Endothelial cell of umbilical vein (primary cell): Measurements from ENCODE around the gene SLC7A6. TPM values are rescaled to one million over a fixed set of nuclear protein-coding genes. Genes with fewer than 3 reads are reported as not detected.
A peak's percentile ranks its signal among the peaks of the same experiment; 100 is the strongest.

Experiments
- BruUV-seq: library from RNA; stranded (reverse); fragments of 400-500 nt; replicated peaks from 2 replicates; lab custom pipeline; 2021; lab: Mats Ljungman, UMichigan
- CTCF ChIA-PET: fragments of 300-600, 350-600 bp; sonication (Branson Sonifier 250); formaldehyde crosslinking; loops from one replicate; lab custom pipeline; 2021; ENCODE audit warnings: antibody characterized with exemption, inconsistent platforms; lab: Charles Lee
- POLR2A ChIA-PET: fragments of 300-600, 350-600 bp; sonication (Branson Sonifier 250); formaldehyde crosslinking; loops from one replicate; lab custom pipeline; 2021; ENCODE audit warnings: antibody characterized with exemption, inconsistent platforms; lab: Charles Lee
- DNase-seq: peaks from one replicate; pipeline ENCODE4 v3.0.0-alpha.2; 2011; ENCODE audit warnings: low read depth, low spot score
- FAIRE-seq: peaks from 2 replicates; lab custom pipeline; 2011; peaks lifted over from hg19 to GRCh38; lab: Jason Lieb, UNC
- H2AFZ ChIP-seq: 2 replicates; pipeline ENCODE4 v1.6.0; 2012; ENCODE audit warnings: low read depth, low read length, control low read depth, inconsistent platforms
- H3K27ac ChIP-seq: 2 replicates; pipeline ENCODE4 v1.5.1; 2011; ENCODE audit warnings: low read depth, mild to moderate bottlenecking, control low read depth, low read length, moderate library complexity; ENCODE audit not compliant: insufficient read depth
- H3K27me3 ChIP-seq, 2 experiments: 2 replicates each; pipeline versions ENCODE4 v1.6.0 to v1.6.1; 2011; ENCODE audit warnings: low read length in 2 of 2, mixed read lengths in 1 of 2; ENCODE audit not compliant: control insufficient read depth in 2 of 2, insufficient read depth in 2 of 2
- H3K36me3 ChIP-seq, 2 experiments: 2 replicates in 1 of 2; 3 replicates in 1 of 2; pipeline ENCODE4 v1.5.1; 2011; ENCODE audit warnings: low read length in 2 of 2, mild to moderate bottlenecking in 1 of 2, moderate library complexity in 1 of 2; ENCODE audit not compliant: control insufficient read depth in 2 of 2, insufficient read depth in 2 of 2; ENCODE audit errors: extremely low read depth in 1 of 2
- H3K4me1 ChIP-seq: 3 replicates; pipeline ENCODE4 v1.5.1; 2011; ENCODE audit warnings: mild to moderate bottlenecking, low read length; ENCODE audit not compliant: control insufficient read depth, insufficient read depth; ENCODE audit errors: extremely low read depth
- H3K4me2 ChIP-seq: 2 replicates; pipeline ENCODE4 v1.6.1; 2011; ENCODE audit warnings: low read length, control low read depth, mixed read lengths; ENCODE audit not compliant: insufficient read depth
- H3K4me3 ChIP-seq, 3 experiments: fragments of 200-600 bp in 1 of 3; sonication (generic), shearing (Covaris generic) in 1 of 3; replicated peaks in 1 of 3; 2 replicates each; pipeline ENCODE4 v1.5.1; 2011 to 2016; ENCODE audit warnings: control low read depth in 3 of 3, low read length in 3 of 3, mild to moderate bottlenecking in 2 of 3, inconsistent platforms in 1 of 3, low read depth in 1 of 3, moderate library complexity in 1 of 3; ENCODE audit not compliant: insufficient read depth in 1 of 3
- H3K79me2 ChIP-seq: 2 replicates; pipeline ENCODE4 v1.6.0; 2012; ENCODE audit warnings: low read length, inconsistent platforms; ENCODE audit not compliant: control insufficient read depth, insufficient read depth
- H3K9ac ChIP-seq: replicated peaks from 2 replicates; pipeline ENCODE3; 2011; ENCODE audit warnings: low read length, control low read depth; ENCODE audit not compliant: insufficient read depth; ENCODE audit errors: extremely low read depth
- H3K9me1 ChIP-seq: replicated peaks from 3 replicates; pipeline ENCODE4 v1.6.0; 2011; ENCODE audit warnings: mild to moderate bottlenecking, low read length; ENCODE audit not compliant: control insufficient read depth, insufficient read depth; ENCODE audit errors: extremely low read depth
- H3K9me3 ChIP-seq: replicated peaks from 2 replicates; pipeline ENCODE4 v1.5.1; 2012; ENCODE audit warnings: low read length, inconsistent platforms; ENCODE audit not compliant: control insufficient read depth, insufficient read depth
- H4K20me1 ChIP-seq: replicated peaks from 2 replicates; pipeline ENCODE3; 2011; ENCODE audit warnings: mild to moderate bottlenecking, low read length; ENCODE audit not compliant: control insufficient read depth, insufficient read depth; ENCODE audit errors: extremely low read depth
- EZH2 ChIP-seq: IDR thresholded peaks from 2 replicates; pipeline ENCODE4 v1.6.1; 2012; ENCODE audit warnings: borderline replicate concordance, low read depth, mild to moderate bottlenecking, moderate library complexity, low read length, inconsistent platforms; ENCODE audit not compliant: severe bottlenecking
- GATA2 ChIP-seq: IDR thresholded peaks from 2 replicates; pipeline ENCODE4 v1.7.0; 2011; ENCODE audit warnings: low read depth, mild to moderate bottlenecking, moderate library complexity, mixed read lengths, low read length; ENCODE audit not compliant: insufficient read length, insufficient read depth
- JUN ChIP-seq: IDR thresholded peaks from 2 replicates; pipeline ENCODE4 v1.6.1; 2011; ENCODE audit warnings: borderline replicate concordance, low read depth; ENCODE audit not compliant: insufficient read length, insufficient read depth
- MYC ChIP-seq: IDR thresholded peaks from one replicate; pipeline ENCODE4 v1.6.1; 2011; ENCODE audit warnings: mild to moderate bottlenecking, low read depth, low read length
- POLR2A ChIP-seq: IDR thresholded peaks from 2 replicates; pipeline ENCODE4 v1.6.1; 2012; ENCODE audit warnings: low read depth, mild to moderate bottlenecking, control low read depth, low read length
- POLR2AphosphoS5 ChIP-seq: IDR thresholded peaks from 2 replicates; pipeline ENCODE4 v1.6.1; 2012; ENCODE audit warnings: low read depth, mild to moderate bottlenecking, control low read depth, low read length, moderate library complexity; ENCODE audit not compliant: insufficient read depth
- dilution Hi-C: fragments of 300-500 bp; cut with MboI; formaldehyde crosslinking; loops from one replicate; pipeline ENCODE4 v1.15.0; 2019; ENCODE audit warnings: low sequenced_read_pairs; ENCODE audit not compliant: extremely low pct_ligation_motif_present
- intact Hi-C: fragments of 100-400 bp; cut with micrococcal nuclease; formaldehyde crosslinking; loops from one replicate; pipeline ENCODE4 v1.10.0; 2022
- polyA plus RNA-seq, 4 experiments: library from polyadenylated mRNA; depleted of rRNA in 3 of 4; stranded (reverse) in 3 of 4; unstranded in 1 of 4; fragments of >200 nt; gene quantifications; 2 replicates each; pipeline versions ENCODE4 v1.2.1 to v1.2.3, GENCODE V29; 2011 to 2012; ENCODE audit warnings: missing spikeins in 1 of 4
- total RNA-seq: library from RNA; stranded (reverse); gene quantifications from 2 replicates; pipeline ENCODE4 v1.2.3, GENCODE V29; 2021
- TF ChIP-seq, protein P1 (sequence below): IDR thresholded peaks from 2 replicates; pipeline ENCODE4 v1.6.1; 2011; ENCODE audit not compliant: insufficient read depth, insufficient read length
- TF ChIP-seq, protein P2 (sequence below), 2 donors: IDR thresholded peaks; 1 replicate in 1 of 2; 2 replicates in 1 of 2; pipeline ENCODE4 v1.5.1; 2011; ENCODE audit warnings: low read length in 2 of 2, mild to moderate bottlenecking in 2 of 2, moderate library complexity in 2 of 2, control low read depth in 1 of 2, inconsistent platforms in 1 of 2, low read depth in 1 of 2; ENCODE audit not compliant: insufficient read depth in 1 of 2; ENCODE audit errors: extremely low read depth in 1 of 2

Gene SLC7A6
- total and polyA plus RNA-seq, 2 donors (not counting 3 experiments of a cell fraction or from before 2014, with no cell fraction given): 68.0 to 86.5 TPM

DNA sequence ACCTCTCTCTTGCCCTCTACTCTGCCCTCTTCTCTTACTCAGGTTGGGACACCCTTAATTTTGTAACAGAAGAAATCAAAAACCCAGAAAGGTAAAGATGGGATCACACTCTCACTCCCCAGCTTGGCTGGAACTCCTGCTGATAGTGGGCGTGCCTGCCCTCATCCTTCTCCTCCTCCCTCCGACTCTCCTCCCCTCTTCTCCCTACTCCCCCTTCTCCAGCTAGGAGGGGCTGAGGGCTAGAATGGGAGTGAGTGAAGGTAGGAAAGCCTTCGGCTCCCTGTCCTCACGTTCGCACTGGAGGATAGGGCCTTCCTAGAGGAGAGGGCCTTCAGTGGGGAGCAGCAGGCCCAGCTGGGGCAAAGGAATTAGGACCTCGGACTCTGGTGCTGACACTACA is 26.1 kb downstream of the SLC7A6 start:
- dilution Hi-C loops (no loop called here), intact Hi-C loops (loop anchor here (1.0 kb wide), 1 partner anchor 20 kb away; the partner anchor contains the start of gene SLC7A6OS)
- no peak overlapping the region for H3K4me3 ChIP-seq
- H3K4me2 ChIP-seq: peak overlapping the region; percentile 63
- no peak for FAIRE-seq
- TF ChIP-seq POLR2AphosphoS5: no peak
- peak overlapping the region; percentile 54 for H3K9ac ChIP-seq
- peaks cover 9 to 14% of the 10 kb centered on the region in 2 experiments for H3K36me3 ChIP-seq
- H3K79me2 ChIP-seq: peaks cover 40% of the 10 kb centered on the region
- no peak overlapping the region for H2AFZ ChIP-seq
- TSS peak; percentile 24 for BruUV-seq
- H3K27me3 ChIP-seq: no peaks in the 10 kb centered on the region
- no peaks in the 10 kb centered on the region for H4K20me1 ChIP-seq
- ChIA-PET POLR2A (interaction anchor here (0.7 to 2.9 kb wide), 6 partner anchors 8 to 33 kb away, joined by 3 to 9 read pairs (median 3); partner anchors contain the start of genes PRMT7, SLC7A6 and SLC7A6OS), CTCF (interaction anchor here (0.7 to 10.9 kb wide), 10 partner anchors 8 to 39 kb away, joined by 3 to 120 read pairs (median 4); partner anchors contain the start of gene SLC7A6)
- peaks cover 58% of the 10 kb centered on the region for H3K4me1 ChIP-seq
- no peak for DNase-seq
- H3K27ac ChIP-seq: peak overlapping the region; percentile 88
- H3K9me1 ChIP-seq: no peaks in the 10 kb centered on the region
- H3K9me3 ChIP-seq: no peaks in the 10 kb centered on the region

DNA sequence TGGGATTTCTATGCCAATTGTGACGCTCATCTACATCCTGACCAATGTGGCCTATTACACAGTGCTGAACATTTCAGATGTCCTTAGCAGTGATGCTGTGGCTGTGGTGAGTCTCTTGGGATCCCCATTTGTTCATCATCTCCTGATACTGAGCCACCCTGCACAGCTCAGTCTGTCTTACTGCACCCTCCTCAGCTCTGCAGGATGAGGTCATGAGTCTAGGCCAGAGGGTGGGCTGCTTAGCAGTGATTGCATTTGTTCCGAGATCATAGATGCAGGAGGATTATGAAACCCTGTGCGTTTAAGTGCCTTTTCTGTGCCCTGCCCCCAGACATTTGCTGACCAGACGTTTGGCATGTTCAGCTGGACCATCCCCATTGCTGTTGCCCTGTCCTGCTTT is 26.9 kb downstream of the SLC7A6 start:
- intact Hi-C loops: no loop called here
- DNase-seq (no peak), FAIRE-seq (no peak)
- H3K27me3 ChIP-seq: no peaks in the 10 kb centered on the region
- BruUV-seq: no TSS peak
- dilution Hi-C loops: no loop called here
- H3K27ac ChIP-seq: no peak overlapping the region
- H3K9me3 ChIP-seq: no peaks in the 10 kb centered on the region
- peaks cover 50% of the 10 kb centered on the region for H3K4me1 ChIP-seq
- no peak overlapping the region for H2AFZ ChIP-seq
- H3K79me2 ChIP-seq: peaks cover 33% of the 10 kb centered on the region
- no peak overlapping the region for H3K9ac ChIP-seq
- H4K20me1 ChIP-seq: no peaks in the 10 kb centered on the region
- H3K4me3 ChIP-seq: no peak overlapping the region
- peaks cover 12 to 15% of the 10 kb centered on the region in 2 experiments for H3K36me3 ChIP-seq
- CTCF ChIA-PET: interaction anchor here (10.9 kb wide), 1 partner anchor 29 kb away, joined by 120 read pairs; the partner anchor contains the start of gene SLC7A6
- TF ChIP-seq POLR2AphosphoS5: no peak
- no peak for TF ChIP-seq POLR2A
- TF ChIP-seq EZH2: no peak
- no peak for TF ChIP-seq JUN
- TF ChIP-seq, protein P1, sequence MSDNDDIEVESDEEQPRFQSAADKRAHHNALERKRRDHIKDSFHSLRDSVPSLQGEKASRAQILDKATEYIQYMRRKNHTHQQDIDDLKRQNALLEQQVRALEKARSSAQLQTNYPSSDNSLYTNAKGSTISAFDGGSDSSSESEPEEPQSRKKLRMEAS: no peak
- TF ChIP-seq GATA2: no peak
- TF ChIP-seq, protein P2, sequence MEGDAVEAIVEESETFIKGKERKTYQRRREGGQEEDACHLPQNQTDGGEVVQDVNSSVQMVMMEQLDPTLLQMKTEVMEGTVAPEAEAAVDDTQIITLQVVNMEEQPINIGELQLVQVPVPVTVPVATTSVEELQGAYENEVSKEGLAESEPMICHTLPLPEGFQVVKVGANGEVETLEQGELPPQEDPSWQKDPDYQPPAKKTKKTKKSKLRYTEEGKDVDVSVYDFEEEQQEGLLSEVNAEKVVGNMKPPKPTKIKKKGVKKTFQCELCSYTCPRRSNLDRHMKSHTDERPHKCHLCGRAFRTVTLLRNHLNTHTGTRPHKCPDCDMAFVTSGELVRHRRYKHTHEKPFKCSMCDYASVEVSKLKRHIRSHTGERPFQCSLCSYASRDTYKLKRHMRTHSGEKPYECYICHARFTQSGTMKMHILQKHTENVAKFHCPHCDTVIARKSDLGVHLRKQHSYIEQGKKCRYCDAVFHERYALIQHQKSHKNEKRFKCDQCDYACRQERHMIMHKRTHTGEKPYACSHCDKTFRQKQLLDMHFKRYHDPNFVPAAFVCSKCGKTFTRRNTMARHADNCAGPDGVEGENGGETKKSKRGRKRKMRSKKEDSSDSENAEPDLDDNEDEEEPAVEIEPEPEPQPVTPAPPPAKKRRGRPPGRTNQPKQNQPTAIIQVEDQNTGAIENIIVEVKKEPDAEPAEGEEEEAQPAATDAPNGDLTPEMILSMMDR (IDR thresholded peaks at IDR 0.05; ENCODE audit: extremely low read depth in 1 of 2, insufficient read depth in 1 of 2, low read depth in 1 of 2, low read length in 2 of 2): no peak
- TF ChIP-seq MYC: no peak
- no peaks in the 10 kb centered on the region for H3K9me1 ChIP-seq
- H3K4me2 ChIP-seq: no peak overlapping the region
- POLR2A ChIA-PET: interaction anchor here (1.0 to 2.9 kb wide), 3 partner anchors 8 to 27 kb away, joined by 3 to 9 read pairs (median 7); partner anchors contain the start of genes PRMT7, SLC7A6 and SLC7A6OS
